IMR-90 (cell line): ENCODE measurements around the gene NPLOC4.

ENCODE experiments used
- BHLHE40 ChIP-seq: fragments of 150-350 bp; IDR thresholded peaks from 2 replicates; pipeline ENCODE4 v1.6.1; 2016; ENCODE audit warnings: mild to moderate bottlenecking, low read depth, low read length
- CEBPB ChIP-seq: IDR thresholded peaks from 2 replicates; pipeline ENCODE4 v1.6.1; 2012; ENCODE audit warnings: low read depth, low read length, improper control_type of control experiment
- FOS ChIP-seq: fragments of 150-350 bp; IDR thresholded peaks from 2 replicates; pipeline ENCODE4 v1.6.1; 2016; ENCODE audit warnings: low read depth, low read length
- MAFK ChIP-seq: IDR thresholded peaks from 2 replicates; pipeline ENCODE4 v1.6.1; 2012; ENCODE audit warnings: low read depth, low read length, improper control_type of control experiment
- MAZ ChIP-seq: IDR thresholded peaks from 2 replicates; pipeline ENCODE4 v1.6.1; 2012; ENCODE audit warnings: low read depth, mild to moderate bottlenecking, low read length, improper control_type of control experiment, moderate library complexity, borderline replicate concordance
- MXI1 ChIP-seq: IDR thresholded peaks from 2 replicates; pipeline ENCODE4 v1.6.1; 2012; ENCODE audit warnings: low read depth, mild to moderate bottlenecking, low read length, moderate library complexity, borderline replicate concordance
- POLR2A ChIP-seq: IDR thresholded peaks from 2 replicates; pipeline ENCODE4 v1.6.1; 2012; ENCODE audit warnings: mild to moderate bottlenecking, low read depth, low read length
- RAD21 ChIP-seq: IDR thresholded peaks from 2 replicates; pipeline ENCODE4 v1.6.1; 2012; ENCODE audit warnings: low read length, improper control_type of control experiment
- RFX5 ChIP-seq: IDR thresholded peaks from 2 replicates; pipeline ENCODE4 v1.8.0; 2012; ENCODE audit warnings: low read depth, mild to moderate bottlenecking, low read length, moderate library complexity
- TF ChIP-seq, protein P1 (sequence below): conservative IDR thresholded peaks from 2 replicates; pipeline ENCODE4 v1.5.1; 2012; ENCODE audit warnings: mild to moderate bottlenecking, low read depth, low read length, improper control_type of control experiment
- TF ChIP-seq, protein P2 (sequence below): fragments of 150-350 bp; IDR thresholded peaks from 2 replicates; pipeline ENCODE4 v1.6.1; 2017; ENCODE audit warnings: mild to moderate bottlenecking, antibody characterized with exemption, low read length, low read depth

DNA sequence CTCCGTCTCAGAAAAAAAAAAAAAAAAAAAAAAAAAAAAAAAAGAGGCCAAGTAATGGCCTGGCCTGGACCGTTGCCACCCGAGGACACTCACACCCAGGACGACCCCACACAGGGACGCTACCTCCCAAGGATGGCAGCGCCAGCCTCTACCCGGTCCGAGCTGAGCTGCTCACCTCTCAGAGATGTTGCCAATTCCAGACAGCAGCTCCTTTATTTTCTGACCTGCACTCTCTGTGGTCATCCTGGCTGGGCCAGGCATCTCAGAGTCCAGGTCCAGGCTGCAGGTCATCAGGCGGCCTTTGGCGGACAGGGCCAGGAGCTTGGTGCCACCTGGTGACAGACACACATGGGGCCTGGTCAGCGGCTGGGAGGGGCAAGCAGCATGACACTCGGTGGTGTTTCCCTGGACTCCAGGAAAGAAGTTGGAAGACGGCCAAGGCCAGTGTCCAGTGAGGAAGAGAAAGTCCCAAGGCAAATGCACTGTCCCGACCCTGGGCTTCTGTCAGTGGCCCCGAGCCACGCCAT, 87.8 kb downstream of the NPLOC4 start:
- TF ChIP-seq, protein P1, sequence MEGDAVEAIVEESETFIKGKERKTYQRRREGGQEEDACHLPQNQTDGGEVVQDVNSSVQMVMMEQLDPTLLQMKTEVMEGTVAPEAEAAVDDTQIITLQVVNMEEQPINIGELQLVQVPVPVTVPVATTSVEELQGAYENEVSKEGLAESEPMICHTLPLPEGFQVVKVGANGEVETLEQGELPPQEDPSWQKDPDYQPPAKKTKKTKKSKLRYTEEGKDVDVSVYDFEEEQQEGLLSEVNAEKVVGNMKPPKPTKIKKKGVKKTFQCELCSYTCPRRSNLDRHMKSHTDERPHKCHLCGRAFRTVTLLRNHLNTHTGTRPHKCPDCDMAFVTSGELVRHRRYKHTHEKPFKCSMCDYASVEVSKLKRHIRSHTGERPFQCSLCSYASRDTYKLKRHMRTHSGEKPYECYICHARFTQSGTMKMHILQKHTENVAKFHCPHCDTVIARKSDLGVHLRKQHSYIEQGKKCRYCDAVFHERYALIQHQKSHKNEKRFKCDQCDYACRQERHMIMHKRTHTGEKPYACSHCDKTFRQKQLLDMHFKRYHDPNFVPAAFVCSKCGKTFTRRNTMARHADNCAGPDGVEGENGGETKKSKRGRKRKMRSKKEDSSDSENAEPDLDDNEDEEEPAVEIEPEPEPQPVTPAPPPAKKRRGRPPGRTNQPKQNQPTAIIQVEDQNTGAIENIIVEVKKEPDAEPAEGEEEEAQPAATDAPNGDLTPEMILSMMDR = no peak
- TF ChIP-seq POLR2A = no peak
- no peak for TF ChIP-seq RFX5
- no peak for TF ChIP-seq FOS
- TF ChIP-seq RAD21 = no peak
- TF ChIP-seq, protein P2, sequence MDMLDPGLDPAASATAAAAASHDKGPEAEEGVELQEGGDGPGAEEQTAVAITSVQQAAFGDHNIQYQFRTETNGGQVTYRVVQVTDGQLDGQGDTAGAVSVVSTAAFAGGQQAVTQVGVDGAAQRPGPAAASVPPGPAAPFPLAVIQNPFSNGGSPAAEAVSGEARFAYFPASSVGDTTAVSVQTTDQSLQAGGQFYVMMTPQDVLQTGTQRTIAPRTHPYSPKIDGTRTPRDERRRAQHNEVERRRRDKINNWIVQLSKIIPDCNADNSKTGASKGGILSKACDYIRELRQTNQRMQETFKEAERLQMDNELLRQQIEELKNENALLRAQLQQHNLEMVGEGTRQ = no peak
- TF ChIP-seq CEBPB = no peak
- TF ChIP-seq BHLHE40 = no peak
- no peak for TF ChIP-seq MAFK
- no peak for TF ChIP-seq MAZ
- no peak for TF ChIP-seq MXI1
